Prostate gland (tissue), 2 donors: Measurements from ENCODE around the gene GEMIN4.

ENCODE experiments used
- POLR2AphosphoS5 ChIP-seq: sonication (generic); formaldehyde crosslinking; IDR thresholded peaks from one replicate; pipeline ENCODE4 v1.6.1; 2017; ENCODE audit warnings: antibody characterized with exemption
- TF ChIP-seq, protein P1 (sequence below), 4 experiments: fragments of 200-600 bp in 2 of 4; fragments of 450-650 bp in 2 of 4; sonication (generic) in 2 of 4; IDR thresholded peaks; 1 replicate in 3 of 4; 2 replicates in 1 of 4; pipeline ENCODE4 v1.5.1; 2016 to 2019; ENCODE audit warnings: antibody characterized with exemption in 4 of 4, mild to moderate bottlenecking in 2 of 4, moderate library complexity in 2 of 4

DNA sequence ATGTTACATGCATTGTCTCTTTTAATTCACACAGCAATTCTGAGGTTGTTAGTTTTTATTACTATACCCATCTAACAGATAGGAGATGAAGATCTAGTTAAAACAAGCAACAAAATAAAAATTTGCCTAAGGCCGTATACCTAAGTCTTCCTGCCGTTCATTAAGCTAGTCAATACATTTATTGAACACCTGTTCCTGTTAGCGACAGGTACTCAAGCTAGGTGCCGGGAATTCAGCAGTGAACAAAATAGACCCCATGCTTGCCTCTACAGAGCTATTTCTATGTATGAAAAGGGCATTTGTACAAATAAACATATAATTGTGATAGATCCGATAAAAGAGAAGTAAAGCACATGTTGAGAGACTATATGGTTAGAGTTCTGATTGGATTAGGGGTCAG, 34.0 kb downstream of the GEMIN4 start:
- TF ChIP-seq, protein P1, sequence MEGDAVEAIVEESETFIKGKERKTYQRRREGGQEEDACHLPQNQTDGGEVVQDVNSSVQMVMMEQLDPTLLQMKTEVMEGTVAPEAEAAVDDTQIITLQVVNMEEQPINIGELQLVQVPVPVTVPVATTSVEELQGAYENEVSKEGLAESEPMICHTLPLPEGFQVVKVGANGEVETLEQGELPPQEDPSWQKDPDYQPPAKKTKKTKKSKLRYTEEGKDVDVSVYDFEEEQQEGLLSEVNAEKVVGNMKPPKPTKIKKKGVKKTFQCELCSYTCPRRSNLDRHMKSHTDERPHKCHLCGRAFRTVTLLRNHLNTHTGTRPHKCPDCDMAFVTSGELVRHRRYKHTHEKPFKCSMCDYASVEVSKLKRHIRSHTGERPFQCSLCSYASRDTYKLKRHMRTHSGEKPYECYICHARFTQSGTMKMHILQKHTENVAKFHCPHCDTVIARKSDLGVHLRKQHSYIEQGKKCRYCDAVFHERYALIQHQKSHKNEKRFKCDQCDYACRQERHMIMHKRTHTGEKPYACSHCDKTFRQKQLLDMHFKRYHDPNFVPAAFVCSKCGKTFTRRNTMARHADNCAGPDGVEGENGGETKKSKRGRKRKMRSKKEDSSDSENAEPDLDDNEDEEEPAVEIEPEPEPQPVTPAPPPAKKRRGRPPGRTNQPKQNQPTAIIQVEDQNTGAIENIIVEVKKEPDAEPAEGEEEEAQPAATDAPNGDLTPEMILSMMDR (IDR thresholded peaks at IDR 0.05), result no peak
- no peak for TF ChIP-seq POLR2AphosphoS5
